ENCODE results near the gene NR4A2. TPM values are rescaled to one million over a fixed set of nuclear protein-coding genes. Genes with fewer than 3 reads are reported as not detected.

The NR4A2 gene
- 10 to 100 TPM; 10.4 to 62.0 TPM for total RNA-seq
- polyA plus RNA-seq: 10 to 100 TPM in 1 of 2 donors, 1 to 10 TPM in 1; 5.8 to 29.2 TPM
- long read RNA-seq, donor 1, transcript NR4A2-209 (8 exons, 2,642 nt): minor isoform, 6 of 172 reads
- long read RNA-seq, donor 1, transcript NR4A2-201 (8 exons, 3,472 nt): major isoform, 29 of 172 reads
- long read RNA-seq, donor 1, partial matches to known transcripts: 69 of 172 reads
- long read RNA-seq, donor 1, other reads (novel, unspliced or antisense): 64 of 172 reads
- long read RNA-seq, donor 2, partial matches to known transcripts: 4 of 12 reads
- long read RNA-seq, donor 2, other reads (novel, unspliced or antisense): 7 of 12 reads

DNA sequence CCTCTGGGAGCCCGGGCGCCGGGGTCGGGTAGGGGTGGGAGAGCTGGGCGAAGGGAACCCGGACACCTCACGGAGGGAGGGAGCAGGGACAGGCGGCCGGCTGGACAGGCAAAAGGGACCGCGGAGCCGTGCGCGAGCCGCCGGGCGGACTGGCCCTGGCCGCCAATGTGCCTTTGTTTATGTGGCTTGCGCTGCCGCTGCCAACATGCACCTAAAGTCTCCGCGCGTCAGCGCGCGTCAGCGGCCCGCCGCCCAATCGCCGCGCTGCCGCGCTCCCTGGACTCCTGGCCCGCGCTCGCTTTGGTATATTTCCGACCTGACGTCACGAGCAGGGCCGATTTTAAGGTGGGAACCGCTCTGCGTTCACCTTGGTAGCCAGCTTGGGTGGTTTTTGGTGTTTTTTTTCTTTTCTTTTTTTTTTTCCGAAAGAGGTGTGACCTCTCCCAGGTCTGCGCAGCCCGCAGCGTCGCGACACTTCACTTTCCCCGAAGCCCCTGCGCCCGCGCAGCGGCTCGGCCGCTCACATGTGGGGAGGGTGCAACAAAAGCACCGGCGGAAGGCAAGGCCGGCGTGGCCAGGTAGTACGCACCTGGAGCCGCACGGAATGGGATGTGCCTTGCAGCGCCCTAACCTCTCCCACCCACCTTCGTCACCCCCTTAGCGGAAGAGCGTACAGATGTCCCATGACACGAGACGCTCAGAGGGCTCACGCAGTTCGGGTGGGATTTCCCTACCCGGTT, at the start of gene NR4A2:
TSS of gene NR4A2 (minus strand) at position 188 of the 740 bp plus-strand sequence. CDS start 2,535 bp downstream, outside the sequence.
- H3K9me3 ChIP-seq (ENCODE audit: control insufficient read depth, low read length): no peaks in the 10 kb centered on the region
- ATAC-seq (ENCODE audit: low FRiP score): peak; percentile 88
- intact Hi-C loops (cut with DNase I): loop anchor here (5.0 to 10.0 kb wide), 3 partner anchors 192 to 842 kb away; no protein-coding TSS in a partner anchor
- peak within 1 kb of the TSS; percentile 93 to 97 for H3K27ac ChIP-seq (ENCODE audit: low read depth in 1 of 2, low read length in 2 of 2)
- peak within 1 kb of the TSS; percentile 59 to 63 for H3K4me3 ChIP-seq (ENCODE audit: low read length in 2 of 2)
- no peaks in the 10 kb centered on the region for H3K36me3 ChIP-seq (ENCODE audit: control insufficient read depth in 1 of 2, insufficient read depth in 2 of 2, low read length in 1 of 2)
- DNase-seq: peak; percentile 93 to 96
- 1% methylated on average over 70 to 72 of the region's 72 CpGs for WGBS, 2 donors
- no peaks in the 10 kb centered on the region for H3K4me1 ChIP-seq (ENCODE audit: control insufficient read depth in 1 of 2, insufficient read depth in 2 of 2, low read length in 2 of 2)
- H3K27me3 ChIP-seq (ENCODE audit: control insufficient read depth in 1 of 2, insufficient read depth in 2 of 2, low read length in 1 of 2): no peaks in the 10 kb centered on the region

DNA sequence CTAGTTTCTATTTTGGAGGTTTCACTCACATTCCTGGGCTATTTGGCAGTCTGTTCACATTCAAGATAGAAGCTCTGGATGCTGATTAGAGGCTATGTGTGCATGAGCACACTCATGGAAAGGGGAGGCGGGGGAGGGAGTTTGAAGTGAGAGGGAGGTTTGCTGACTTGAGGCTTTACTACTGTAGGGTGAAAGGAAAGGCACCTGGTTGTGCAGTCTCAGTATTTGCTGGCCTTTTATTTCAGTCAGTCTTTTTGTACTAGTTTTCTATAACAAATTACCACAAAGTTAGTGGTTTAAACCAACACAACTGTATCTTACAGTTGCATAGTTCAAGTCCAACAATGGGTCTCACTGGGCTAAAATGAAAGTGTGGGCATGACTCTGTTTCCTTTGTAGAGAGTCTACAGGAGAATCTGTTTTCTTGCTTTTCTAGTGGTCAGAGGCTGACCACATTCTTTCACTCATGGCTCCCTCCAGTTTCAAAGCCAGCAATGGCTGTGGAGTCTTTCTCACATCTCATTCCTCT, 47.7 kb upstream of the NR4A2 start:
- Histone ChIP-seq H3K27me3 (ENCODE audit: control insufficient read depth in 1 of 2, insufficient read depth in 2 of 2, low read length in 1 of 2) (no peaks in the 10 kb centered on the region), H3K27ac (ENCODE audit: low read depth in 1 of 2, low read length in 2 of 2) (no peak overlapping the region), H3K4me1 (ENCODE audit: control insufficient read depth in 1 of 2, insufficient read depth in 2 of 2, low read length in 2 of 2) (no peaks in the 10 kb centered on the region), H3K36me3 (ENCODE audit: control insufficient read depth in 1 of 2, insufficient read depth in 2 of 2, low read length in 1 of 2) (no peaks in the 10 kb centered on the region), H3K9me3 (ENCODE audit: control insufficient read depth, low read length) (no peaks in the 10 kb centered on the region), H3K4me3 (ENCODE audit: low read length in 2 of 2) (no peak overlapping the region)
- 24 to 57% methylated on average over 1 of the region's 1 CpG for WGBS, 2 donors
- no peak for ATAC-seq (ENCODE audit: low FRiP score)
- no peak for DNase-seq
- intact Hi-C loops (cut with DNase I): no loop called here

- Histone ChIP-seq H3K36me3 (ENCODE audit: control insufficient read depth in 1 of 2, insufficient read depth in 2 of 2, low read length in 1 of 2) (no peaks in the 10 kb centered on the region), H3K27me3 (ENCODE audit: control insufficient read depth in 1 of 2, insufficient read depth in 2 of 2, low read length in 1 of 2) (no peaks in the 10 kb centered on the region), H3K27ac (ENCODE audit: low read depth in 1 of 2, low read length in 2 of 2) (no peak overlapping the region), H3K4me1 (ENCODE audit: control insufficient read depth in 1 of 2, insufficient read depth in 2 of 2, low read length in 2 of 2) (no peaks in the 10 kb centered on the region), H3K4me3 (ENCODE audit: low read length in 2 of 2) (no peak overlapping the region), H3K9me3 (ENCODE audit: control insufficient read depth, low read length) (no peaks in the 10 kb centered on the region)
- ATAC-seq (ENCODE audit: low FRiP score): no peak
- intact Hi-C loops (cut with DNase I): no loop called here
- 30 to 40% methylated on average over 1 of the region's 1 CpG for WGBS, 2 donors
- DNase-seq: no peak
Observed at GRCh38 chr2:156379714-156380113, 47.2 kb upstream of the NR4A2 start.

DNA sequence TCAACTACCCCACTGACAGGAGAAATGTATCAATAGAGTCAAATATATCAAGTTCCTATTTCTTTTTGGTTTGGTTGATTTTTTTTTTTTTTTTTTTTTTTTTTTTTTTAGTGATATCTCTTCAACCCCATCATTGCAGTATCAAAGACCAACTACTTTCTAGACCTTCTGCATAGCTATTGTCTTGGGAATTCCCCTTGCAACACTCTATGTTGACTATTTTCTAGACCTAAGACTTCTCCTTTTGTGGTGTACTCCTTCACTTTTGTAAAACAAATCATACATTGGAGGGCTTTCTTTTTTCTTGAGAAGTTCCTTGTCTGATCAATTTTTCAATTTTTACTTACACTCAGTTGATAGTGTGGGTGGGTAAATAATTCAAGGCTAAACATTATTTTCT, 46.5 kb upstream of the NR4A2 start:
- no peaks in the 10 kb centered on the region for H3K4me1 ChIP-seq (ENCODE audit: control insufficient read depth in 1 of 2, insufficient read depth in 2 of 2, low read length in 2 of 2)
- H3K27me3 ChIP-seq (ENCODE audit: control insufficient read depth in 1 of 2, insufficient read depth in 2 of 2, low read length in 1 of 2): no peaks in the 10 kb centered on the region
- H3K4me3 ChIP-seq (ENCODE audit: low read length in 2 of 2): no peak overlapping the region
- intact Hi-C loops (cut with DNase I): no loop called here
- H3K9me3 ChIP-seq (ENCODE audit: control insufficient read depth, low read length): no peaks in the 10 kb centered on the region
- no peaks in the 10 kb centered on the region for H3K36me3 ChIP-seq (ENCODE audit: control insufficient read depth in 1 of 2, insufficient read depth in 2 of 2, low read length in 1 of 2)
- H3K27ac ChIP-seq (ENCODE audit: low read depth in 1 of 2, low read length in 2 of 2): no peak overlapping the region
- ATAC-seq (ENCODE audit: low FRiP score) (no peak), DNase-seq (no peak)

GRCh38 chr2:156366753-156367152, 34.2 kb upstream of the NR4A2 start:
- WGBS, 2 donors: 91 to 94% methylated on average over 4 of the region's 4 CpGs
- no peaks in the 10 kb centered on the region for H3K27me3 ChIP-seq (ENCODE audit: control insufficient read depth in 1 of 2, insufficient read depth in 2 of 2, low read length in 1 of 2)
- intact Hi-C loops (cut with DNase I): no loop called here

GRCh38 chr2:156363141-156363540, 30.6 kb upstream of the NR4A2 start:
- no peak for DNase-seq
- intact Hi-C loops (cut with DNase I): no loop called here
- ATAC-seq (ENCODE audit: low FRiP score): no peak
- no peak overlapping the region for H3K4me3 ChIP-seq (ENCODE audit: low read length in 2 of 2)
- peaks cover 1% of the 10 kb centered on the region for H3K9me3 ChIP-seq (ENCODE audit: control insufficient read depth, low read length)
- H3K36me3 ChIP-seq (ENCODE audit: control insufficient read depth in 1 of 2, insufficient read depth in 2 of 2, low read length in 1 of 2): no peaks in the 10 kb centered on the region
- H3K4me1 ChIP-seq (ENCODE audit: control insufficient read depth in 1 of 2, insufficient read depth in 2 of 2, low read length in 2 of 2): no peaks in the 10 kb centered on the region
- H3K27ac ChIP-seq (ENCODE audit: low read depth in 1 of 2, low read length in 2 of 2): no peak overlapping the region
- H3K27me3 ChIP-seq (ENCODE audit: control insufficient read depth in 1 of 2, insufficient read depth in 2 of 2, low read length in 1 of 2): no peaks in the 10 kb centered on the region

More at GRCh38 chr2:156366753-156367152, 34.2 kb upstream of the NR4A2 start:
- Histone ChIP-seq H3K36me3 (ENCODE audit: control insufficient read depth in 1 of 2, insufficient read depth in 2 of 2, low read length in 1 of 2) (no peaks in the 10 kb centered on the region), H3K9me3 (ENCODE audit: control insufficient read depth, low read length) (peaks cover 1% of the 10 kb centered on the region), H3K27ac (ENCODE audit: low read depth in 1 of 2, low read length in 2 of 2) (no peak overlapping the region), H3K4me1 (ENCODE audit: control insufficient read depth in 1 of 2, insufficient read depth in 2 of 2, low read length in 2 of 2) (no peaks in the 10 kb centered on the region), H3K4me3 (ENCODE audit: low read length in 2 of 2) (no peak overlapping the region)
- no peak for DNase-seq
- ATAC-seq (ENCODE audit: low FRiP score): no peak

GRCh38 chr2:156356014-156356754, 23.7 kb upstream of the NR4A2 start:
- no peak for DNase-seq
- 94 to 95% methylated on average over 3 of the region's 3 CpGs for WGBS, 2 donors
- no peaks in the 10 kb centered on the region for H3K36me3 ChIP-seq (ENCODE audit: control insufficient read depth in 1 of 2, insufficient read depth in 2 of 2, low read length in 1 of 2)
- H3K4me3 ChIP-seq (ENCODE audit: low read length in 2 of 2): no peak overlapping the region
- H3K27ac ChIP-seq (ENCODE audit: low read depth in 1 of 2, low read length in 2 of 2): no peak overlapping the region
- no peaks in the 10 kb centered on the region for H3K4me1 ChIP-seq (ENCODE audit: control insufficient read depth in 1 of 2, insufficient read depth in 2 of 2, low read length in 2 of 2)
- intact Hi-C loops (cut with DNase I): no loop called here
- H3K9me3 ChIP-seq (ENCODE audit: control insufficient read depth, low read length): no peaks in the 10 kb centered on the region
- ATAC-seq (ENCODE audit: low FRiP score): no peak
- no peaks in the 10 kb centered on the region for H3K27me3 ChIP-seq (ENCODE audit: control insufficient read depth in 1 of 2, insufficient read depth in 2 of 2, low read length in 1 of 2)

DNA sequence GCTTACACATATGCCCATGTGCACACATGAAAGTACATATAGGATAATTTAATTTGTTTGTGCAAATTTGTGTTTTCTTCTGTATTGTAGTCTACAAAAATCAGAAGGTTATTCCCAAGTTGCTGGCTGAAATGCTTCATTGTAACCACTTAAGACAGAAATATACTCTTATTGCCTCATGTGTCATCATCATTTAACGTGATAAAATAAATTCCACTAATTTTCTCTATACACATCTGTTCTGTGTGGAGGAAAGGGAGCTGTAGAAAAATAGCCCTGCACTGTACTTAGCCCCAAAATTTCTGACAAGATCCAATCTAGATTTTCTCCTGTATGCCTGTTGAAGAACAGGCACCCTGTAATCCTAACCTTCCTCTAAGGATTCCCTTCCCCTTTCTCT, 20.4 kb upstream of the NR4A2 start:
- WGBS, 2 donors: 86 to 88% methylated on average over 1 of the region's 1 CpG
- DNase-seq (no peak), ATAC-seq (ENCODE audit: low FRiP score) (no peak)
- Histone ChIP-seq H3K27me3 (ENCODE audit: control insufficient read depth in 1 of 2, insufficient read depth in 2 of 2, low read length in 1 of 2) (no peaks in the 10 kb centered on the region), H3K9me3 (ENCODE audit: control insufficient read depth, low read length) (no peaks in the 10 kb centered on the region), H3K4me1 (ENCODE audit: control insufficient read depth in 1 of 2, insufficient read depth in 2 of 2, low read length in 2 of 2) (no peaks in the 10 kb centered on the region), H3K27ac (ENCODE audit: low read depth in 1 of 2, low read length in 2 of 2) (no peak overlapping the region), H3K36me3 (ENCODE audit: control insufficient read depth in 1 of 2, insufficient read depth in 2 of 2, low read length in 1 of 2) (no peaks in the 10 kb centered on the region), H3K4me3 (ENCODE audit: low read length in 2 of 2) (no peak overlapping the region)
- intact Hi-C loops (cut with DNase I): no loop called here

All from aorta (tissue), 5 donors.